ENCODE data around the gene MIGA1. TPM values are rescaled to one million over a fixed set of nuclear protein-coding genes. Genes with fewer than 3 reads are reported as not detected.

The MIGA1 gene
- total RNA-seq, 1 donor from 2014 or later, result 14.5 TPM

DNA sequence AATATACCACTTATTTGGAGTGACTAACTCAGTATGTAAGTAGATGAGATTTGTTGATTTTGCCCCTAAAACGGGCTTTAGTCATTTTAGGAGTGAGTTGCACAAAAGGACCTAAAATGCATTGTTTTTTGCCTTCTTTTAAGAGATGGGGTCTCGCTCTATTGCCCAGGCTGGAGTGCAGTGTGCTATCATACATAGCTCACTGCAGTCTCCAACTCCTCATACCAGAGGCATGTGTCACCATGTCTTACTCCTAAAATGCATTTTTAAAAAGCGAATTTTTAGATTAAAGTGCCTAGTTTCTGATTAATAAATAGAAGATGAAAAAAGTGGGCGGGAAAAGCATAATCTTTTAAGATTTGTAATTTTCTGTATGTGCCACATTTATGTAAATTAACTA is 97.4 kb downstream of the MIGA1 start:
- H3K4me3 Mint-ChIP-seq, result no peak overlapping the region
- peaks cover 10% of the 10 kb centered on the region for H3K36me3 Mint-ChIP-seq
- H3K9me3 Mint-ChIP-seq, result no peaks in the 10 kb centered on the region
- H3K4me1 Mint-ChIP-seq (ENCODE audit: unreplicated experiment), result no peaks in the 10 kb centered on the region
- H3K27ac Mint-ChIP-seq, result no peak overlapping the region
- no peaks in the 10 kb centered on the region for H3K27me3 Mint-ChIP-seq
- DNase-seq (ENCODE audit: extremely low spot score, unreplicated experiment), result no peak
- TF ChIP-seq, protein P1, sequence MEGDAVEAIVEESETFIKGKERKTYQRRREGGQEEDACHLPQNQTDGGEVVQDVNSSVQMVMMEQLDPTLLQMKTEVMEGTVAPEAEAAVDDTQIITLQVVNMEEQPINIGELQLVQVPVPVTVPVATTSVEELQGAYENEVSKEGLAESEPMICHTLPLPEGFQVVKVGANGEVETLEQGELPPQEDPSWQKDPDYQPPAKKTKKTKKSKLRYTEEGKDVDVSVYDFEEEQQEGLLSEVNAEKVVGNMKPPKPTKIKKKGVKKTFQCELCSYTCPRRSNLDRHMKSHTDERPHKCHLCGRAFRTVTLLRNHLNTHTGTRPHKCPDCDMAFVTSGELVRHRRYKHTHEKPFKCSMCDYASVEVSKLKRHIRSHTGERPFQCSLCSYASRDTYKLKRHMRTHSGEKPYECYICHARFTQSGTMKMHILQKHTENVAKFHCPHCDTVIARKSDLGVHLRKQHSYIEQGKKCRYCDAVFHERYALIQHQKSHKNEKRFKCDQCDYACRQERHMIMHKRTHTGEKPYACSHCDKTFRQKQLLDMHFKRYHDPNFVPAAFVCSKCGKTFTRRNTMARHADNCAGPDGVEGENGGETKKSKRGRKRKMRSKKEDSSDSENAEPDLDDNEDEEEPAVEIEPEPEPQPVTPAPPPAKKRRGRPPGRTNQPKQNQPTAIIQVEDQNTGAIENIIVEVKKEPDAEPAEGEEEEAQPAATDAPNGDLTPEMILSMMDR (conservative IDR thresholded peaks at IDR 0.05), result no peak

DNA sequence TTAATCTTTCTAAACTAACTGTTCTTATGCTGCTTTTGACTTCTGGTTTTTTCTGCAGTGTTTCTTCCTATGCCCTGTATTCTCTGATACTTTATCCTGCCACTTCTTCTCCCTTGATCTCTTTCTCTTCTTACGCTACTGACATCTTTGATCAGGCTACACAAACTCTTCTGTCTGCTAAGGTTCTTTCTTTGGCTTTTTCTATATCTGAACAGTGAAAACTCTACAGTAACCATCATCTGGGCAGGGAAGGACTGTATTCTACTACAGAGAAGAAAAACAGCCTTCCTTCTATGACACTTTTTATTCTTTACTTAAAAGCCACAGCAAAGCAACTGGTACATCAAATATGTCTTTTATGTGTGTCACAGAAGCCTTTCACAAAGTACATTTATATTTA is 101.6 kb downstream of the MIGA1 start:
- TF ChIP-seq, protein P1 (conservative IDR thresholded peaks at IDR 0.05), result no peak
- Mint-ChIP-seq H3K9me3 (no peaks in the 10 kb centered on the region), H3K4me3 (no peak overlapping the region), H3K36me3 (no peaks in the 10 kb centered on the region), H3K27me3 (no peaks in the 10 kb centered on the region), H3K27ac (no peak overlapping the region), H3K4me1 (ENCODE audit: unreplicated experiment) (no peaks in the 10 kb centered on the region)
- DNase-seq (ENCODE audit: extremely low spot score, unreplicated experiment), result no peak

DNA sequence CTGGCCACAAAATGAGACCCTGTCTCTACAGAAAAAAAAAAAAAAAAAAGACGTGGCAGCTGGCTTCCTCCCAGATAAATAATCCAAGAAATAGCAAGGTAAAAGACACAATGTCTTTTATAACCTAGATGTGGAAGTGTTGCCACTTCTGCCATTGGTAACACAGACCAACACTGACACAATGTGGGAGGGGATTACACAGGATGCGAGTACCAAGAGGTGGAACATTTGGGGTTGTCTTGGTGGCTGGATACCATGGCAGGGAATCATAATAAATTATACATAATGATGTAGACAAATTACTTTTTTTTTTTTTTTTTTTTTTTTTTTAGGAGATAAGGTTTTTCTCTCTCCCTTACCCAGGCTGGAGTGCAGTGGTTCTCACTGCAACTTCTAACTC is 103.0 kb downstream of the MIGA1 start:
- Mint-ChIP-seq H3K9me3 (no peaks in the 10 kb centered on the region), H3K36me3 (no peaks in the 10 kb centered on the region), H3K4me3 (no peak overlapping the region)

DNA sequence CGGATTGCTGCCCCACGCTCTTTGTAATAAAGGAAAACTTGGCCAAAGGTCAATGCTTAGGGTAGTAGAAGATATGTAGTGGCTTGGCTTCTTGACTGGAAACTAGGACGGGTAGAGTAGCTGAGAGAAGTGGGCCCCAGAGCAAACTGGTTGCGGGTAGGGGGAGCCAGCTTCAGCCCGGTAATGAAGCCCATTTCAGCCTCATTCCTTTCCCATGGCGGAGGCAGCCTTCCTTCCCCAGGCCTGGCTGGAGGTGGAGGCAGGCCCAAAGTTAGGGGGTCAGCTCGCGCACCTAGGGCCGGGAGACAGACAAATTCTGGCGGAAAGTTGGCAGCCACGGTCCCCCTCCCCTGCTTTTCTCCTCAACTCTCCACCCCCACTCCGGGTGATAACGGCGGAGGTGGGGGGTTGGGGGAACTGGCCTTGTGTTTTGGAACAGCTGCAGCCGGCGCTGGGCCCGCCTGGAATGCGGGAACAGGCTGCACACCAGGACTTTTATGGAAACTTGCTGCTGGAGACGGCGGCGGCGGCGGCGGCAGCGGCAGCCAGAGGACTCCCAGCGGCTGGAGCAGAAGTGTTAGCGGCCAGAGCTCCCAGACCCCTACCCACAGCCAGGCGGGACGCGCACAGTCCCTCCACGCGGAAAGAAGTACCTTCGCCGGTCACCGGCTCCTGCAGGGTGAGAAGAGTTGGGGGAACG is 108.8 kb downstream of the MIGA1 start, which contains the start of gene NEXN:
TSS of gene NEXN (plus strand) at position 544 of the 700 bp plus-strand sequence. CDS start 27,483 bp downstream, outside the sequence.
- TF ChIP-seq, protein P1 (conservative IDR thresholded peaks at IDR 0.05), result no peak
- DNase-seq (ENCODE audit: extremely low spot score, unreplicated experiment), result peak; percentile 80
- Mint-ChIP-seq H3K9me3 (no peaks in the 10 kb centered on the region), H3K27ac (peak within 1 kb of the TSS; percentile 87), H3K27me3 (peaks cover 3% of the 10 kb centered on the region), H3K36me3 (no peaks in the 10 kb centered on the region), H3K4me3 (peak within 1 kb of the TSS; percentile 94), H3K4me1 (ENCODE audit: unreplicated experiment) (peaks cover 9% of the 10 kb centered on the region)

More for the DNA sequence above, 103.0 kb downstream of the MIGA1 start:
- DNase-seq (ENCODE audit: extremely low spot score, unreplicated experiment), result no peak
- TF ChIP-seq, protein P1 (conservative IDR thresholded peaks at IDR 0.05), result no peak
- Mint-ChIP-seq H3K27me3 (no peaks in the 10 kb centered on the region), H3K4me1 (ENCODE audit: unreplicated experiment) (no peaks in the 10 kb centered on the region), H3K27ac (no peak overlapping the region)

DNA sequence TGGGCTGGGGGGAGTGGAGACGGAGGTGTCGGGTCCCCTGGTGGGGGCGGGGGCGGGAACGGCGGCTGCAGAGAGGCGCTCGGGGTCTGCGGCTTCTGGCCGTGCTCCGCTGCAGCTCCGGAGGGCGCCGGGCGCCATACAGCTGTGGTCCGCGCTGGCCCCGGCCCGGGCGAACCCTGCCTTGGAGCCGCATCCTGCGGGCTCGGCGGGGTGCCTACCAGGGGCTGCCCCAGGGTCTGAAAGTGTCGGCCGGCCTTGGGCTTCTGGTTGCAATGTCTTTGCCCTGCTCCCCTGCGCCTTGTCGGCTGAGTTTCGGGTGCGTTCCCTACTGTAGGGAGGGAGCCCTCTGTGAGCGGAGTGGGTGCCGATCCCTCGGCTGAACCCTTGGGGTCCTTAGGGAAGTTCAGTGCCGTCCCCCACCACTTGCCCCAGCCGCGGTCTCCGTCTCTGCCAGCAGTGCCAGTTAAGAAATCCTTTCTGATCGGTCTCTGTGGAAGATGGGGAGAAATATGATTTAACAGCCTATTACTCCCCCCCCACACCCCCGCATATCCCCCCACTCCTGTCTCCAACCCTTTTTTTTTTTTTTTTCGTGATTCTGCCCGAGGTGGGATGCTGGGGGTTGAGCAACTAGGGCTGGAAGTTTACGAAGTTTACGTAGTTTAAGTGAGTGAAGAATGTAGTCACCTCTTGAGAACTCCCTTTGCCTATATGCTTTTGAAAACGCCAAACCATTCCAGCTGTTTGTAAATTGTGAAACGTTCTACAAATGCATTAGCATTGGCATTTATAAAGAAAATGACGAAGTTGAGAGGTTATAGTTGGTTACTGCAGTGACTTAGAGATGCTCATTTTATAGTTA is 109.6 kb downstream of the MIGA1 start:
- DNase-seq (ENCODE audit: extremely low spot score, unreplicated experiment), result peak; percentile 77
- Mint-ChIP-seq H3K27me3 (peaks cover 3% of the 10 kb centered on the region), H3K36me3 (no peaks in the 10 kb centered on the region), H3K9me3 (no peaks in the 10 kb centered on the region), H3K4me3 (peak overlapping the region; percentile 94), H3K4me1 (ENCODE audit: unreplicated experiment) (peaks cover 9% of the 10 kb centered on the region), H3K27ac (peak overlapping the region; percentile 87)
- TF ChIP-seq, protein P1 (conservative IDR thresholded peaks at IDR 0.05), result no peak

All from type B pancreatic cell (in vitro differentiated cells).